ENCODE data around the gene NMNAT1. TPM values are rescaled to one million over a fixed set of nuclear protein-coding genes. Genes with fewer than 3 reads are reported as not detected.

Gene NMNAT1
- total RNA-seq, 1 experiment from 2014 or later = 6.8 TPM

DNA sequence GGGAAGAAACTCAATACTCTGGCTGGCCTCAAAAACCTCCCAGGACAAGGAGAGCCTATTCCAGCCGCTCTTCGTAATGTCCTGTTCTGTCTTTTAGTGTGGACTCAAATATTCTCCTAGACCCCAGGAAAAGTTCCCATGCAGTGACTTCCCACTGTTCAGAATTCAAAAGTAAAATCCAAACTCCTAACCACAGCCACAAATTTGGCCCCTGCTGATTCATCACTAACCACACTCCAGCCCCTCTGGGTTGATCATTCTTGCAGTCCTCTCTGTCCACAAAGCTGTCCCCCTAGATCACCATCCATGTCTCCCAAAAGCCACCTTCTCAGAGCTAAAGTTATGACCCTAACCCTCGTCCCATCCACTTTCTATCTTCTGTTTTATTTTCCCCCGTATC lies 38.3 kb upstream of the NMNAT1 start:
- Histone ChIP-seq H3K36me3 (ENCODE audit: insufficient read depth, low read length) (no peaks in the 10 kb centered on the region), H3K4me1 (ENCODE audit: low read length) (peaks cover 15% of the 10 kb centered on the region), H3K79me2 (ENCODE audit: low read length) (no peaks in the 10 kb centered on the region), H3K9me3 (ENCODE audit: low read length) (no peaks in the 10 kb centered on the region), H3K9me2 (replicated peaks; ENCODE audit: insufficient read depth, low read length) (no peaks in the 10 kb centered on the region), H3K9ac (ENCODE audit: low read length) (no peak overlapping the region), H4K20me1 (ENCODE audit: insufficient read depth, low read depth, low read length) (no peaks in the 10 kb centered on the region), H3K27me3 (ENCODE audit: low read length) (no peaks in the 10 kb centered on the region), H2AFZ (ENCODE audit: low read length) (no peak overlapping the region), H3K4me3 (ENCODE audit: low read length) (no peak overlapping the region), H3K27ac (ENCODE audit: low read length) (no peak overlapping the region), H3K4me2 (ENCODE audit: low read depth, low read length, poor library complexity, severe bottlenecking) (no peak overlapping the region)
- peak; percentile 14 for DNase-seq

DNA sequence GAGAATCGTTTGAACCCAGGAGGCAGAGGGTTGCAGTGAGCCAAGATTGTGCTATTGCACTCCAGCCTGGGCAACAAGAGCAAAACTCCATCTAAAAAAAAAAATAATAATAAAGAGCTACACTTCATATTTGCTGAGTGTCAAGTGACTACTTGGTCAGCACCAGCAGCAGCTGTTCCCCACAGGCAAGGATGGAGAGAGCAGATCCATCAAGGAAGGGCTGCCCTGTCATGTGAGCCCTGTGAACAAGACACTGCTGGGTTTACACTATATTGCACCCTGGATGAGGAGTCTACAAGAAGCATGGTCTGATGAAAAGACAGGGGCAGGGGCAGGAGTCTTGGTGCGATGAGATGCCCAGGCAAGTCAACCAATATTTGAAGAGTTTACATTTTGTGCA lies 36.8 kb upstream of the NMNAT1 start:
- peaks cover 18% of the 10 kb centered on the region for H3K4me1 ChIP-seq (ENCODE audit: low read length)
- no peaks in the 10 kb centered on the region for H3K36me3 ChIP-seq (ENCODE audit: insufficient read depth, low read length)
- no peak overlapping the region for H2AFZ ChIP-seq (ENCODE audit: low read length)
- H3K79me2 ChIP-seq (ENCODE audit: low read length) = no peaks in the 10 kb centered on the region
- no peaks in the 10 kb centered on the region for H3K9me2 ChIP-seq (replicated peaks; ENCODE audit: insufficient read depth, low read length)
- no peak overlapping the region for H3K27ac ChIP-seq (ENCODE audit: low read length)
- no peaks in the 10 kb centered on the region for H3K9me3 ChIP-seq (ENCODE audit: low read length)
- H3K27me3 ChIP-seq (ENCODE audit: low read length) = no peaks in the 10 kb centered on the region
- H3K4me3 ChIP-seq (ENCODE audit: low read length) = no peak overlapping the region
- H3K9ac ChIP-seq (ENCODE audit: low read length) = no peak overlapping the region
- DNase-seq = peak; percentile 27
- H3K4me2 ChIP-seq (ENCODE audit: low read depth, low read length, poor library complexity, severe bottlenecking) = no peak overlapping the region
- no peaks in the 10 kb centered on the region for H4K20me1 ChIP-seq (ENCODE audit: insufficient read depth, low read depth, low read length)

DNA sequence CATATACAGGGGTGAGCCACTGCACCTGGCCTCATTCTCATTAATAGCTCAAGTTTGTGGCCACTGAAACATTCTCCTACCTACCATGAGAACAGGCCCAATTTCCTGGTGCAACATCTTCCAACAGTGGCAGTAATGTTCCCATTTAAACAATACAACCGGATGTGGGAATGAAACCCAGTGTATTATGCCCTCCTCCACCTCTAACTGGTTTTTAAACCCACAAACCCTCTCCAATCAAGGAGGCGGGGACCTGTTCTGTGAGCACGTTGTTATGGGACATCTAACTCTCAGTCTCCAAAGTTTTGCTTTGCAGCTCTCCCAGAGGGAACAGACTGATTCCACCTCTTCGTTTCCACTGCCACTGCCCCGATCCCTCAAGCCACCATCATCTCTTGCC lies 35.8 kb upstream of the NMNAT1 start:
- no peak overlapping the region for H3K27ac ChIP-seq (ENCODE audit: low read length)
- peak; percentile 29 for DNase-seq
- H3K36me3 ChIP-seq (ENCODE audit: insufficient read depth, low read length) = no peaks in the 10 kb centered on the region
- no peaks in the 10 kb centered on the region for H4K20me1 ChIP-seq (ENCODE audit: insufficient read depth, low read depth, low read length)
- no peaks in the 10 kb centered on the region for H3K9me2 ChIP-seq (replicated peaks; ENCODE audit: insufficient read depth, low read length)
- no peaks in the 10 kb centered on the region for H3K27me3 ChIP-seq (ENCODE audit: low read length)
- no peak overlapping the region for H3K9ac ChIP-seq (ENCODE audit: low read length)
- H3K79me2 ChIP-seq (ENCODE audit: low read length) = no peaks in the 10 kb centered on the region
- H3K4me3 ChIP-seq (ENCODE audit: low read length) = no peak overlapping the region
- H3K9me3 ChIP-seq (ENCODE audit: low read length) = no peaks in the 10 kb centered on the region
- no peak overlapping the region for H3K4me2 ChIP-seq (ENCODE audit: low read depth, low read length, poor library complexity, severe bottlenecking)
- no peak overlapping the region for H2AFZ ChIP-seq (ENCODE audit: low read length)
- peaks cover 19% of the 10 kb centered on the region for H3K4me1 ChIP-seq (ENCODE audit: low read length)

DNA sequence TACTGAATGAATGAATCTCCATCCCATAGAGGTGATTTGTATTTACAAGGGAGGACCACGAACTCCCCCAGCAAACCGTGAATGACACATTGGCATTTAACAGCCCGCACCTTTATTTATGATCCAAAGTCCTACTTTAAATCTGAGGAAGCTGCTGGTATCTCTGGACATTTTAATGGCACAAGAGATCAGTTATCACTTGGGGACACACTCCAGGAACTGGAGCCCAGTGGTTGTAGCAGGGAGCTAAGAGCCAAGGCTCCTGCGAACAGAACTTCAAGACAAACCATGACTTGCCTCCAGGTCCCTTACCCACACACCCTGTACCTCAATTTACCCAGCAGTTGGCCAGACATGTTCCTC lies 34.4 kb upstream of the NMNAT1 start:
- Histone ChIP-seq H3K9me3 (ENCODE audit: low read length) (no peaks in the 10 kb centered on the region), H3K27me3 (ENCODE audit: low read length) (no peaks in the 10 kb centered on the region), H2AFZ (ENCODE audit: low read length) (no peak overlapping the region), H3K9ac (ENCODE audit: low read length) (peak overlapping the region; percentile 77), H3K36me3 (ENCODE audit: insufficient read depth, low read length) (no peaks in the 10 kb centered on the region), H3K27ac (ENCODE audit: low read length) (no peak overlapping the region), H3K4me3 (ENCODE audit: low read length) (peak overlapping the region; percentile 88), H3K9me2 (replicated peaks; ENCODE audit: insufficient read depth, low read length) (no peaks in the 10 kb centered on the region), H3K4me1 (ENCODE audit: low read length) (peaks cover 19% of the 10 kb centered on the region), H3K79me2 (ENCODE audit: low read length) (no peaks in the 10 kb centered on the region), H4K20me1 (ENCODE audit: insufficient read depth, low read depth, low read length) (no peaks in the 10 kb centered on the region), H3K4me2 (ENCODE audit: low read depth, low read length, poor library complexity, severe bottlenecking) (peak overlapping the region; percentile 76)
- peak; percentile 39 for DNase-seq

DNA sequence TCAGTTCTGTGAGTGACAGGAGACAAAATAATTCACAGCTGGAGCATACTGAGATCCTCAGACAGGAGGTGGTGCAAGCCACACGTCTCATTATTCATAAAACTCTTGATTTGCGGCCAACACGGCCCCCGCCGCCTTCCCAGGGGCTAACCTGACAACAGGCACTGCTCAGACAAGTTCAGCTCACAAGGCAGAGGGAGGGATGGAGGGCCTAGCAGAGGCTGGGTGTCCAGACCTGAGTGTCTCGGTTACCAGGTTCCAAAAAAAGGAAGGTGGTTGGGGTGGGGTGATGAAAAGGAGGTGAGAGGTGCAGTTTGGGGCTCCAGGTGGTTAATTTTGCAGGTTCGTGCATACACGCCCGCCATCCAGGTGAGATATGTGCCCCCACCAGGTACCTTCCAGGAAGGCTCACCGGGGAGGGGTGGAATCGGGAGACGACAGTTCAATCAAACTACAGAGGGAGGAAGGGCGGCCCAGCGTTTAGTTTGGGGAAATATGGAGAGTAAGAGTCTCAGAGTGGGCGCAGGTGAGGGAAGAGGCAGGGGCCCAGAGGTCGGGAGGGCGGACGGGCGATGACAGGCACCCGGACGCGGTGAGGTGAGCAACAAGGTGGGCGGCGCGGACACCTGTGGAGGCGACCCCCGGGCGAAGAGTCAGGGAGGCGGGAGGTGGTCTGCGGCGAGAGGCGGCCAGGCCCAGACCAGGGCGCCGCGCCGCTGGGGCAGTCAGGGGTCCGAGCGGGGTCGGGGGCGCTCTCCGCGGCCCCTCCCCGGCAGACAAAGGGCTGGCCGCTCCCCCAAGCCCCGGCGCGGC lies 33.8 kb upstream of the NMNAT1 start:
- peak overlapping the region; percentile 88 for H3K4me3 ChIP-seq (ENCODE audit: low read length)
- H3K79me2 ChIP-seq (ENCODE audit: low read length) = no peaks in the 10 kb centered on the region
- peak overlapping the region; percentile 81 for H2AFZ ChIP-seq (ENCODE audit: low read length)
- H3K27me3 ChIP-seq (ENCODE audit: low read length) = no peaks in the 10 kb centered on the region
- peak overlapping the region; percentile 77 for H3K9ac ChIP-seq (ENCODE audit: low read length)
- no peaks in the 10 kb centered on the region for H3K9me2 ChIP-seq (replicated peaks; ENCODE audit: insufficient read depth, low read length)
- H3K27ac ChIP-seq (ENCODE audit: low read length) = no peak overlapping the region
- peak; percentile 52 for DNase-seq
- no peaks in the 10 kb centered on the region for H3K9me3 ChIP-seq (ENCODE audit: low read length)
- H3K4me2 ChIP-seq (ENCODE audit: low read depth, low read length, poor library complexity, severe bottlenecking) = peak overlapping the region; percentile 76
- no peaks in the 10 kb centered on the region for H4K20me1 ChIP-seq (ENCODE audit: insufficient read depth, low read depth, low read length)
- peaks cover 19% of the 10 kb centered on the region for H3K4me1 ChIP-seq (ENCODE audit: low read length)
- H3K36me3 ChIP-seq (ENCODE audit: insufficient read depth, low read length) = no peaks in the 10 kb centered on the region

DNA sequence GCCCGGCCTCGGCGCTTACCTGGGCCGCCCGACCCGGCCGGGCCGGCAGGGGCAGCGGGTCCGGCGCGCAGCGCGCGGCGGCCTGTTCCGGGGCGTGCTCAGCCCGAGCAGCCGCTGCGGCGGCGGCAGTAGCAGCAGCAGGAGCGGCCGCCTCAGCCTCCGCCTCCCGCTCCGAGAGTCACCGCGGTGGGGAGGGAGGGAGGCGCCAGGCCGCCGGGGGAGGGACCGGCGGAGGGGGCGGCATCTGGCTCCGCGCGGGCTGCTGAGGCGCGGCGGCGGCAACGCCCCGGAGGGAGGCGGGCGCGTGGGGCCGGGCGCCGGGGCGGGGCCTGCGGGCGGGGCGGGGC lies 33.2 kb upstream of the NMNAT1 start, which contains the start of gene CTNNBIP1:
CTNNBIP1 (minus strand) TSS at position 194 of the 347 bp plus-strand sequence. CDS start 38,205 bp downstream, outside the sequence.
- peaks cover 19% of the 10 kb centered on the region for H3K4me1 ChIP-seq (ENCODE audit: low read length)
- H3K27me3 ChIP-seq (ENCODE audit: low read length) = no peaks in the 10 kb centered on the region
- peak within 1 kb of the TSS; percentile 77 for H3K9ac ChIP-seq (ENCODE audit: low read length)
- no peak for DNase-seq
- peak within 1 kb of the TSS; percentile 88 for H3K4me3 ChIP-seq (ENCODE audit: low read length)
- no peaks in the 10 kb centered on the region for H3K9me3 ChIP-seq (ENCODE audit: low read length)
- H3K79me2 ChIP-seq (ENCODE audit: low read length) = no peaks in the 10 kb centered on the region
- H3K36me3 ChIP-seq (ENCODE audit: insufficient read depth, low read length) = no peaks in the 10 kb centered on the region
- peak within 1 kb of the TSS; percentile 90 for H3K4me2 ChIP-seq (ENCODE audit: low read depth, low read length, poor library complexity, severe bottlenecking)
- no peaks in the 10 kb centered on the region for H4K20me1 ChIP-seq (ENCODE audit: insufficient read depth, low read depth, low read length)
- H3K9me2 ChIP-seq (replicated peaks; ENCODE audit: insufficient read depth, low read length) = no peaks in the 10 kb centered on the region
- peak within 1 kb of the TSS; percentile 99 for H2AFZ ChIP-seq (ENCODE audit: low read length)
- H3K27ac ChIP-seq (ENCODE audit: low read length) = peak within 1 kb of the TSS; percentile 82

DNA sequence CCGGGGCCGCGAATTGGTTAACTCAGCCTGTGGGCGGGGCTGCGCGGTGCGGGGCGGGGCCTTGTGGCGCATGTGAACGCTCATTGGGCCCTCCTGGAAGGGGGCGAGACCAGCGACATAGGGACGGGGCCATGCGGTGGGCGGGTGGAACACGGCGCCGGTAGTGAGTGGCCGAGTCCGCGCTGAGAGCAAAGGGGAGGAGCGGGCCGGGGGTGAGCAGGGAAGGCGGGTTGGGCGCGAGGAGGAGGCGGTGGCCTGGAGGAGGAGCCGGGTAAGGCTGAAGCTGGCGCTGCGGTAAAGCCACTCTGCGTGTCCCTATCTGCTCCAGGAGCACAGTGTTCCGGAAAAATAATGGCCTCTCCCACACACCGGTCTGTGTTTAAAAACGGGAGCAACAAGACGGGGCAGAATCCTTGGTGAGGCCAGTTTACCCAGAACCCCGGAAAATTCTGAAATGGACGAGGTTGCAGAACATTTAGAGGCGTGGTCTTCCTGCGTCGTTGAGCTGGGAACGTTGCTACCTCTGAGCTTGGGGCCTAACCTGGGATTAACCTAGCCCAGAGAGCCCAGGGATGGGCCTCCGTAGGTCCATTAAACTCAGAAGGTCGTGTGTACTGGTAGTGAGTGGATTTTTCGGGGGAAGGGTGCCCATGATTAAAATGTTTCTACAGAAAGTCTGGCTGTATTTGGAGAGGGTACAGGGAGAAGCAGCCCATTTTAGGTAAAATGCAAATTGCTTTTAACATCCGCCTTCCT lies 32.7 kb upstream of the NMNAT1 start:
- Histone ChIP-seq H3K9ac (ENCODE audit: low read length) (peak overlapping the region; percentile 75), H4K20me1 (ENCODE audit: insufficient read depth, low read depth, low read length) (no peaks in the 10 kb centered on the region), H3K27ac (ENCODE audit: low read length) (peak overlapping the region; percentile 82), H3K4me3 (ENCODE audit: low read length) (peak overlapping the region; percentile 79), H3K79me2 (ENCODE audit: low read length) (no peaks in the 10 kb centered on the region), H3K36me3 (ENCODE audit: insufficient read depth, low read length) (no peaks in the 10 kb centered on the region), H3K4me2 (ENCODE audit: low read depth, low read length, poor library complexity, severe bottlenecking) (peak overlapping the region; percentile 90), H3K27me3 (ENCODE audit: low read length) (no peaks in the 10 kb centered on the region), H3K9me3 (ENCODE audit: low read length) (no peaks in the 10 kb centered on the region), H3K9me2 (replicated peaks; ENCODE audit: insufficient read depth, low read length) (no peaks in the 10 kb centered on the region), H3K4me1 (ENCODE audit: low read length) (peaks cover 19% of the 10 kb centered on the region), H2AFZ (ENCODE audit: low read length) (peak overlapping the region; percentile 99)
- peak; percentile 99 for DNase-seq

DNA sequence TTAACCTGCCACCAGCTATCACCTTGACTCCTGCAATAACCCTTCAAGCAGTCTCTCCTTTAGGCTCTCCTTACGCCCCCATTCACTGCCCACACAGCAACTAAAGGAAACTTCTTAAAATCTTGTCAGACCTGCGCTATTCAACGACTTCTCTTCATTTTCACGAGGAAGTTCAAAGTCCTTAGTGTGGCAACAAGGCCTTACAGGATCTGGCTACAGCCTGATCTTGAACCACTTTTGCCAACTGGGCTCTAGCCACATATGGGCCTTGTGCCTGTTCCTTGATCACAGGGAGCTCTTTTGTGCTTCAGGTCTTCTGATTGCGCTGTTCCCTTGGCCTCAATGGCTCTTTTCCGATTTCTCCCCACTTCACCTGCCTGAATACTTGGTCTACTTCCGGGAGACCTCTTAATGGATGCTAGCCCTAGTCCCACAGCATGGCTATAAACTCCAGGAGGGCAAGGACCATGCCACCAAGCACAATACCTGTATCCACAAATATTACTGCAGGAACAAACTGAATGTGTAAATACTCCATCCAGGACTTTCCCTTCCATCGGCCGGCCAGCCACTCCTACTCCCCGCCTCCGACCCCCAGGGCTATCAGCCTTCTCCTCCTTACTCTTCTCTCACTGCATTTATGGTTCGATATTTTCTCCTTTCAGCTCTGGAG lies 30.9 kb upstream of the NMNAT1 start:
- Histone ChIP-seq H3K4me3 (ENCODE audit: low read length) (no peak overlapping the region), H3K9ac (ENCODE audit: low read length) (no peak overlapping the region), H2AFZ (ENCODE audit: low read length) (no peak overlapping the region), H3K9me2 (replicated peaks; ENCODE audit: insufficient read depth, low read length) (no peaks in the 10 kb centered on the region), H3K27me3 (ENCODE audit: low read length) (no peaks in the 10 kb centered on the region), H3K36me3 (ENCODE audit: insufficient read depth, low read length) (no peaks in the 10 kb centered on the region), H3K27ac (ENCODE audit: low read length) (no peak overlapping the region), H4K20me1 (ENCODE audit: insufficient read depth, low read depth, low read length) (no peaks in the 10 kb centered on the region), H3K4me2 (ENCODE audit: low read depth, low read length, poor library complexity, severe bottlenecking) (no peak overlapping the region), H3K9me3 (ENCODE audit: low read length) (no peaks in the 10 kb centered on the region), H3K4me1 (ENCODE audit: low read length) (peaks cover 19% of the 10 kb centered on the region), H3K79me2 (ENCODE audit: low read length) (no peaks in the 10 kb centered on the region)
- DNase-seq = peak; percentile 36

All from Karpas-422 (cell line).